Stimulated activated CD4-positive, alpha-beta T cell treated with anti-CD3 and anti-CD28 coated beads, Interleukin-1b, Interleukin-23, amount 100 ng/mL, for 1 hour (primary cell): ENCODE measurements around the gene GTSF1L.
"Not testable (repeated sequence)": the region's sequence is repeated elsewhere in the genome, so short reads cannot be mapped to it uniquely, and the experiment has no call there.

Experiments
- DNase-seq, 2 donors: peaks; one replicate each; pipeline ENCODE4 v3.0.0-alpha.2; 2020; ENCODE audit warnings: low read depth in 2 of 2

The GTSF1L gene

GRCh38 chr20:43726811-43727338, at the start of gene GTSF1L:
Gene GTSF1L, minus strand, starts transcription at chr20:43727002. Its CDS starts 308 bp downstream, at chr20:43726694.
- no peak for DNase-seq

- DNase-seq = no peak
Observed at GRCh38 chr20:43774754-43775153, 48.0 kb upstream of the GTSF1L start.

- no peak for DNase-seq
Observed at GRCh38 chr20:43771503-43772190, 44.8 kb upstream of the GTSF1L start.

DNA sequence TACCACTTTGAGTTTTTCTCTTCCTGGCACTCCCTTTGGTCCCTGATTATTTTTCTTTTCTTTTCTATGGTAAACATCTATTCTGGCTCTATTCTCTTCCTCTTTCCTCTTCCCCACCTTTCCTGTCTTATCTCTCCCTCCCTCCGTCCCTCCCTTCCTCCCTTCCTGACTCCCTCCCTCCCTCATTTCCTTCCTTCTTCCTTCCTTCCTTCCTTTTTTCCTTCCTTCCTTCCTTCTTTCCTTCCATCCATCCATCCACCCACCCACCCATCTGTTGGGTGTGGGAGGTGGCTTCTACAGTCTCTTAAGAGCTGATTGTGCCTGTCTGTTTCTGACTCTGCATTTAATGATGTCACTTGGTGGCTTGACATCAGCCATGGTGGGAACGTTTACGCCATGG, 43.5 kb upstream of the GTSF1L start:
- no peak for DNase-seq

GRCh38 chr20:43767686-43768474, 41.1 kb upstream of the GTSF1L start:
- no peak for DNase-seq

DNA sequence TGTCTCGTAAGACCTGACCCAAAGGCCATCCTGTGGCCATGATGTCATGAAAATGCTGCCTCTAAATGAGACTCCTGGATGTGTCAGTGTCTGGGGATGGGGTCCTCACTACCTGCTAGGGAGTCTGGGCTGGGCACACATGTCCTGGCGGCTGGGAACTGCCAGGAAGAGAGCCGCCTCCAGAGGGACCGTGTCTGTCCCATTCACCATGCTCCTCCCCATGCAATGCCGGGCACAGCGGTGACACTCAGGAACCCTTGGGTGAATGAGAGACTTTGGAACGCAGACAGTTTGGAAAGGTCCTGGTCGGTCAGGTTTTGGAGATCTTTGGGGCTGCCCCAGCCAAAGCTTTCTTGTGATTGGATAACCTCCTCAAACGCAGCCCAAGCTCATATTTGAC, 40.1 kb upstream of the GTSF1L start:
- no peak for DNase-seq

GRCh38 chr20:43766385-43766784, 39.6 kb upstream of the GTSF1L start:
- no peak for DNase-seq

GRCh38 chr20:43765916-43766315, 39.1 kb upstream of the GTSF1L start:
- no peak for DNase-seq

- DNase-seq = no peak
Observed at GRCh38 chr20:43762911-43763310, 36.1 kb upstream of the GTSF1L start.

DNA sequence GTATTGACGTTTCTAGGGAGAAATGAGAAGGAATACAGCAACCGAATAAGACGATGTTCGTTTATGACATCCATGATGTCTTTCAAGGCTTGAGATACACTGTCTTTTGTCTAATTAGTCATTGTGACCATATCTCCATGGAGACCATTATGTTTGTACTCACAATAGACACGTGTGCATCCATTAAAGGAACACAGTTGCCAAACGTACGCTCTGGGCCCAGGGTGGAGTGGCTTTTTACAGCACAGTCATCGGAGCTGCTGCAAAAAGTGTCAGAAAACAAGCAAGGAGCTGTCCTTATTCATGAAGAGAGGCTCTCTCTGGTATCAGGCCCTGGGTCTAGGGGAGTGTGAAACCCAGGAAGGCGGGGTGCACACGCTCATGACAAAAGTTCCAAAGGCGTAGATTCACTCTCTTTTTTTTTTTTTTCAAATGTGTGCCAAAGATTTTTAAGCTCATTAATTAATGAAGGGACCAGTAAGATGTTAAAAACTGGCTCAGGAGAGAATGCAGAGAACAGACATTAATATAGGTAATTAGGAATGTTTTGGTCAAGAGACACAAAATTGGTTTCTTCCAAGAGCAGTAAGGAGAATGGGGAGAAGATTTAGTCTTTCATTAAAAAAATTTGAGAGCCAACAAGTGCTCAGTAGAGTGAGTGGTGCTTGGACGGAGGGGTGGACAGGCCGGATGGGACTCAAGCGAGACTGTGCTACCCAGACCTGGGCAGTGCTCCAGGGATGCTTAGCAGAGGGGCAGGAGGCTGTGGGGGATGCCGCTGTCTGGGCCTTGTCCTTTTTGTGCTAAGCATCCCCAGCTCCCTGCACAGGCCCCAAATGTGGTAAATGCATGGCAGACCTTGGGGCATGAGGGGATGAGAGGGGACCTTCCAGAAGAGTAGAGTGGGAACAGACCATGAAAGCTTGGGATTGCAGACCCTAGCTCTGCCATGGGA, 34.9 kb upstream of the GTSF1L start:
- no peak for DNase-seq

- not testable (repeated sequence) for DNase-seq
Observed at GRCh38 chr20:43757888-43758287, 31.1 kb upstream of the GTSF1L start.

GRCh38 chr20:43755851-43756250, 29.0 kb upstream of the GTSF1L start:
- no peak for DNase-seq

- no peak for DNase-seq
Observed at GRCh38 chr20:43755390-43755789, 28.6 kb upstream of the GTSF1L start.

DNA sequence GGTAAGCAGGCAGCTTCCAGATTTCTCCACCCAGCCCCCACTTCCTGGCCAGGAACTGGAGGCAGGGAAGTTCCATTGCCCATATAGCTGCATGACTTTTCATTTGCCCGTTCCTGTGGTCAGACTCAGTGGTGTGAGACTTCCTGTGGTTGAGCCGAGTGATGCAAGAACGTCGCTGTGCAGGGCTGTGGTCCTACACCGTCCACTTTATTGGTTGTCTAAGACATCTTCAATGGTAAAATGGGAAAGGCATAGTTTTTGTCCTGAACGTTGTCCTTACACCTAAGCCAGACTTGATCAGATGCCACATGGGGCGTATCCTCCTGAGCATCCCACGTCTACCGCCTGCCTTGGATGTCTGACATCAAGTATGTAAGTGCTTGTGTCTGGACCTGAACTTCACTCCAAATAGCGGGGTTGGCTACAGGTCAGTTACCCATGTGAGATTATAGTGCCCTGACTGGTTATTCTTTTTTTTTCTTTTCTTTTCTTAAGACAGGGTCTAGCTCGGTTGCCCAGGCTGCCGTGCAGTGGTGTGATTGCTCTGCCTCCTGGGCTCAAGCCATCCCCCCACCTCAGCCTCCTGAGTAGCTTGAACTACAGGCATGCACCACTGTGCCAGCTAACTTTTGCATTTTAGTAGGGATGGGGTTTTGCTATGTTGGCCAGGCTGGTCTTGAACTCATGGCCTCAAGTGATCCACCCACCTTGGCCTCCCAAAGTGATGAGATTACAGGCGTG, 25.9 kb upstream of the GTSF1L start:
- no peak for DNase-seq

GRCh38 chr20:43752051-43752360, 25.2 kb upstream of the GTSF1L start:
- no peak for DNase-seq

DNA sequence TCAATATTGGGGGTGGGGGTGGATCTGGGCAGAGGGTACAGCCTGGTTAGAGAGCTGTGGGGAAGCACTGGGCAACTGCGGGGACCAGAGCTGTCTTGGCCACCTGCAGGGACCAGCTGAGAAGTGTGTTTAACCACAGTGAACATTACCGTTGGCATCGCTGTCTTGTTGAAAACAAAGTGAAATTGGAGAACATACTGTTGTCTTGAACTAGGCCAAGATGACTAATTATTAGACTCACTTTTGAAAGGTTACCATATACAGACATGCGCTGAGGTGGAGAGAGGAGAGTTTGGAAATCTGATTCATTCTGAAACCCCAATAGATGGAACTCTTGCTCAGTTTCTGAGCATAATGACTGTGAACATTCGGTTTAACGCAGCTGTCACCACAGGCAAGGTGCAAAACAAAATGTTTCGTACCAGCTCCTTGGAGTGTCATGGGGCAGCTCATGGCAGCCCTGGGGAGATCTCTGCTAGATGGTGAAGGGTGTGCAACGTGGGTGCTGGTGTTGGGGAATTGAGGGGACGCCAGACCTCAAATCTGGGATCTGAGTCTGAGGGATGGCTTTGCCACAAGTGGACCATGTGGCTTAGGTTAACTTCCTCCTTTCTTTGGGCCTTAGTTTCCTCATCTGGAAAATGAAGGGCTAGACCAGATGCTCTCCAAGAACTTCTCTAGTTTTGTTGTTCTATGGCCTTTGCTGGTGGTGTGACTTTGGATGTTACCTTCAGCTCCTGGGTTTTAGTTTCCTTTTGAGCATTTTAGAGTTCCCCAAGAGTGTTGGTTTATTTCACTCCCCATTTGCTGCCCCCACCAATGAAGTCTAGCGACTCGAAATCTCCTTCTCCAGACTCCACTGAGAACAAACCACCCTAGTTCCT, 24.6 kb upstream of the GTSF1L start:
- DNase-seq = no peak

DNA sequence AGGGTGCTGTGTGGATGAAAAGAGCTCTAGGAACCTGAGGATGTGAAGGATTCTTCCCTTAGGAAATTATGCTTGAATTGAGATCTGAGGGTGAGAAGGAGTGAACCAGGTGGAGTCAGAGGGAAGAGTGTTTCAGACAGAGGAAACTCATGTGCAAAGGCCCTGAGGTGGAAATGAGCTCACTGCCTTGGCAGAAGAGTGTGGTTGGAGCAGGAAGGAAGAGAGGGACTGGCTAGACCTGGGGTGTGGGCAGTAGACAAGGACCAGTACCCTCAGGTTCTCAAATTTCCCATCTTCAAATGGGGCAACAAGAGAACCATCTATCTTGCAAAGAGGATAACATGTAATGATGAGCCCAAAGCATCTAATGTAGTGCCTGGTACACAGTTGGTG, 24.0 kb upstream of the GTSF1L start:
- DNase-seq = no peak

DNA sequence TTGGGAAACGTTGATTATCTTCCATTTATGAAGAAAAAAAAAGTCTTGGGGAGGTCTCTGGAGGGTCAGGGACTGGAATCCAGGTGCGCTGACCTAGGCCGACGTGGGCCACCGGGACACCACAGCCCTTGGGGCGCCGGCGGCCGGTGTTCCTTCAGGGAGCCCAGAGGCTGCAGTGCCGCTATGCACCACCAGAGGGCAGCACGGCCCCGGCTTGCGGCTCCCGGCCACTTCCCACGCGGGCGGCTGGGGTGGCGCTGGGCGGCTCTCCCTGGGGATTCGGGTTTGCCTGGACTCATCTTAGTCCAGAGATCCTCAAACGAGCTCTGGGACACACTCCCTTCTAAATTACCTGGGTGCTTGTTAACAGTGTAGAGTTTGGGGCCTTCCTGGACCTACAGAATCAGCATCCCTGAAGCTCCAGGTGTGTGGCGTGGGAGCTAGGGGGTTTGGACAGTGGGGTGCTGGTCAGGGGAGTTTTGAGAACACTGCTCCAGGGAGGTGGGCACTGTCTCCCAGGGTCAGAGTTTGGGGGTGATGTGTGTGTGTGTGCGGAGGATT, 23.0 kb upstream of the GTSF1L start:
- DNase-seq = peak; percentile 57 to 85

DNA sequence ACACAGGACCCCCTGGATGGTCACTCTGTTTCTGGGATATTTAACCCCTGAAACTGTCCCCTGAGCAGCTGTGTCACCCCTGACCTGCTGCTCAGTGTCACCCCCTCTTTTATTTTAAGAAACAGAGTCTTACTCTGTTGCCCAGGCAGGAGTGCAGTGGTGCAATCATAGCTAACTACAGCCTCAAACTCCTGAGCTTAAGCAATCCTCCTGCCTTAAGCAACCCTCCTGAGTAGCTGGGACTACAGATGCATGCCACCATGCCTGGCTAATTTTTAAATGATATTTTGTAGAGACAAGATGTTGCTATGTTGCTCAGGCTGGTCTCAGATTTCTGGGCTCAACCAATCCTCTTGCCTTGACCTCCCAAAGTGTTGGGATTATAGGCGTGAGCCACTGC, 21.5 kb upstream of the GTSF1L start:
- no peak for DNase-seq
